HG03064 (cell line): ENCODE results near the gene NKTR.
"Not testable (repeated sequence)": the region's sequence is repeated elsewhere in the genome, so short reads cannot be mapped to it uniquely, and the experiment has no call there.

Source experiments
- ATAC-seq: cut with Tn5 transposase; IDR thresholded peaks from one replicate; pipeline ENCODE4 v1.9.1; 2021; ENCODE audit warnings: low read depth; ENCODE audit not compliant: unreplicated experiment

The NKTR gene

DNA sequence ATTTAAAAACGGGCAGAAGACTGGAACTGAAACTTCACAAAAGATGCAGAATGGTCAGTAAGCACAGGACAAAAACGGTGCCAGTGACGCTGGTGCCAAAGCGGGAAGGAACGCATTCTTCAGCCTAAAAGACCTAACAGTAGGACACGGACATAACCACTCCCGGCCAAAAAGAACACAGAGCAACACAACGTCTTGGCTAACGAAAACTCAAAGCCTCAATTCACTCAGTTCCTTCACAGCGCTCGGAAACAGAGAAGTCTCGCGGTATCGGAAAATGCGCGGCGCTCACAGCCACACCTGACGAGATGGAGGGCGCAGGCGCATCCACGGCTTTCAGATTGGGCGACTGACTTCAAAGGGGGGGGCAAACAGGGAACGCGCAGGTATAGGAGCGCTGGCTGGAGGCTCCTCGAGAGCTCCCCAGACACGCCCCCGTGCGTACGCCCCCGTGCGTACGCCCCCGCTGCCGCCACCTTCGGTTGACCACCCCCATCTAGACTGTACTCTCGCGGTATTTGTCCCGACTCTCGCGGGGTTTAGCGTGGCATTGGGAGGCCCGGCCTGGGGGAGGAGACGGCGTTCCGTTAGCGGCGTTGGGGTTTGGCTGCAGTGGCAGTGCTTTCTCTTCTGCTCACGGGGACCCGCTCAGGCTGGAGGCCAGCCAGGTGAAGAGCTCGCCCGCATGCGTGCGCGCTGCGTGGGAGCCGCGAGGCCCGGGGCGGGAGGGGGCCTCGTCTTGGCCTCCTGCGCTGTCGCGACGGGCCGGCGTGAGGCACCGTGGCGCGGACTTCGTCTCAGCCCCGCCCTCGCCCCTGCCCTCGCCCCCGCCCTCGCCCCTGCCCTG is at the start of gene NKTR:
NKTR (plus strand) TSS at position 576 of the 847 bp plus-strand sequence. CDS start 321 bp downstream, outside the sequence.
- peak; percentile 87 for ATAC-seq

GRCh38 chr3:42552830-42553229 is 47.7 kb upstream of the NKTR start:
- ATAC-seq, result no peak

DNA sequence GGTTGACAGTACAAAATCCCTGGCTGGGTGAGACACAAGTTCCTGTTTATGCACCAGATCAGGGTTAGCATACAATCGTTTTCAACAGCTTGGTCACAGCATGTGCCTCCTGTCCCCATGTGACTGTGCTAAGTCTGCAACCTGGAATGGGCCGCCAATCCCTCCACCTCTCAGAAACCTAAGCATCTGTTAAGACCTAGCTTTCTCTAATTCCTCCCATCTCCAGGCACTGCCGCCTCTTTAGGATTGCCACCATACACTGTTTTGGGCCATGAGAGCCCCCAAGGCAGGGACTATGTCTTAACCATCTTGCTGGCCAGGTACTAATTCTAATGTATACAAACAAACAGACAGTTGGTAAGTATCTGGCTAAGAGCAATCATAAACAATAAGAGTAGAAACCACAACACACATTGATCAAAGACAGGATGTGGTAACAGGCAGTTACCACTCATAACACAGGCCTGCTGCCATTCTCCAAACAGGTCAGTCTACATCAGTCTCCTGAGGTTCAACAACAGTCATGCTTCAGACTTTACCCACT is 44.3 kb upstream of the NKTR start:
- ATAC-seq, result no peak

DNA sequence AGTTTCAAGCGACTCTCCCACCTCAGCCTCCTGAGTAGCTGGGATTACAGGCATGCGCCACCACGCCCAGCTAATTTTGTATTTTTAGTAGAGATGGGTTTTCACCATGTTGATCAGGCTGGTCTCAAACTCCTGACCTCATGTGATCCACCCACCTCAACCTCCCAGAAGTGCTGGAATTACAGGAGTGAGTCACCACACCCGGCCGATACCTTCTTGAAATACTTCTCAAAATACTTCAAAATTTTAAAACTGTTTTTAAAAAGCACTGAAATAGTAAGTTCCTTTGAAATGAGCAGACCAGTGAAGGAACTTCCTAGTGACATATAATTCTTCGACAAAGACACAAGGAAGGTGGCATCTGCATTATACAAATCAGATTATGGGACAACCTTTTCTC is 43.7 kb upstream of the NKTR start:
- ATAC-seq, result not testable (repeated sequence)

DNA sequence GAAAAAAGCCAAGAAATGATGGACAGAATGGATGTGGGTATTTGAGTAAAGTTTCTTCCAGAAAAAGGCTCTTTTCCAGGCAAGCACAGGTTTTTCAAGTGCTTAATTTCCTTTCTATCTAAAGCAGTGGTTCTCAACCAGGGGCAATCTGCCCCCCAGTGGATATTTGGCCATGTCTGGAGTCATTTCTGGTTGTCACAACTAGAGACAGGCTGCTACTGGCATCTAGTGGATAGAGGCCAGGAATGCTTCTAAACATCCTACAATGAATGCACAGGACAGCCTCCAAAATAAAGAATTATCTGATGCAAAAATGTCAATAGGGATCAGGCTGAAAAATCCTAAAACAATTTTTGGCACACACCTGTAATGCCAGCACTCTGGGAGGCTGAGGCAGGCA is 42.6 kb upstream of the NKTR start:
- ATAC-seq, result no peak

DNA sequence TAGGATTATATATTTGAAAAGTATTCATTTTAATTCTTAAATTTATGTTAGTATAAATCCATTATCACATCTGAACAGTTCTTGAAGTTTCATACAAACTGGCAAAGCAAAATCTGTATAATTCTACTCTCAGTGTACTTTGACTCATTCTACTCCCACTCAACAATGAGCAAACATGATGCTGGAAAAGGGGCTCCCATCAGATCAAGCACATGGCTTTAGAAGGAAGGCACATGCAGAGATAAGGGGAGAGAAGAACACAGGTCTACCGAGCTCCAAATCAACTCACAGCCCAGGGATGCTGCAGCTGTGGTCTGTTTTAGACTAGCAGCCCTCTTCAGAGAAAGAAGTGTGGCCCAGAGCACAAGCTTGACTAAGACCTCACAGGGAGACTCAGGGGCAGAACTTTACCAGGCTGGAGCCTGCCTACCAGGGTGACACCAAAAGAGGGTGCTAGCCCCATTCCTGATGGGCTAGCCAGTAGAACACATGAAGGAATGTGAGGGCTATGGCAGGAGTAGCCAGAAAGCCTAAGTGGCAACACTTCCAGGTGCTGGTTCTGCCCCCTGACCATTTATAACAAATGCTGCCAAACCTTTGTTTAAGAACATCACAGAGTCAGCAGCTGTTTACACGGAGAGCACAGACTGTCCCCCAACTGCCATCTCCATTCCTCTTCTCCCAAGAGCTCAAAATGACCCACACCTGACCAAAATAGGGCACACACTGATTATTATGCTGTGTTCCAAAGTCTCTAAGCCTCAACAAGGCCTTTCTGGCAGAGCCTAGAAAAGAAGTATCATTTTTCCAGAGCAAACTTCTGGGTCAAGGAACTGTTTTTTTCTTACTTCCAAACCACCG is 38.2 kb upstream of the NKTR start:
- ATAC-seq, result no peak

GRCh38 chr3:42569593-42570142 is 30.8 kb upstream of the NKTR start:
- no peak for ATAC-seq

DNA sequence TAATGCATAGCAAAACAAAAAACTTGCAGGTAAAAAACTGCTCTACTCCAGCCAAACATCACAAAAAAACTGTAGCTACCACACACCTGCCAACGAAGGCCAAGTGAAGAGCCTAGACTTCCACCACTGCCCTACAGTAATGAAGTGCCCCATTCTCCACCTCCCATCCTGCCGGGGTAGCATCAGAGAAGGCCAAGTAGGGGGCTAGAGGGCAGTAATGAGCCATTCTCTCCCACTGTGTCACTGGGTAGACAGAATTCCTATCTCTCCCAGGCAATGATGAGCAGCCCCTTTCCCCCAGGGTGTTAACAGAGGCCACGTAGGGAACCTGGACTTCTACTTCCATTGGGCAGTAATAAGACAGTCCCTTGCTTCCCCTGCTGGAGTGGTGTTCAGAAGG is 28.2 kb upstream of the NKTR start:
- no peak for ATAC-seq

DNA sequence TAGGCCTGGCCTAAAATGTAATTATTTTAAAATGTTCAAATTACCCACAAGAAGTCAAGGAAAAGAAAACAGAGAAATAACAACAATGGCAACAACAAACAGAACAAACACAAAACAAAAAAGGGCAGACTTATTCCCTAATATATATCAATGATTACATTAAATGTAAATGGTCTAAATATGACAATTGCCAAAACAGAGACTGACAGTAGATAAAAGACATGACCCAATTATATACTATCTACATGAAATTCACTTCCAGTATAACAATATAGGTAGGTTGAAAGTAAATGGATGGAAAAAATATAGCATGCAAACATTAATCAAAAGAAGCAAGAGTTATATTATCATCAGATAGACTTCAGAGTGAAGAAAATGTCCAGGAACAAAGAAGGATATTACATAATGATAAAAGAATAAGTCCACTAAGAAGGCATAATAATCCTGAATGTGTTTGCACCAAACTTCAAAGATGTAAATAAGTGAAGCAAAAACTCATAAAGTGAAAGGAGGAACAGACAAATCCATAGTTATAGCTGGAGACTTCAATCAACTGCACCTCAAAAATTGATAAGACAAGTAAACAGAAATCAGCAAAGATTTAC is 25.2 kb upstream of the NKTR start:
- no peak for ATAC-seq

DNA sequence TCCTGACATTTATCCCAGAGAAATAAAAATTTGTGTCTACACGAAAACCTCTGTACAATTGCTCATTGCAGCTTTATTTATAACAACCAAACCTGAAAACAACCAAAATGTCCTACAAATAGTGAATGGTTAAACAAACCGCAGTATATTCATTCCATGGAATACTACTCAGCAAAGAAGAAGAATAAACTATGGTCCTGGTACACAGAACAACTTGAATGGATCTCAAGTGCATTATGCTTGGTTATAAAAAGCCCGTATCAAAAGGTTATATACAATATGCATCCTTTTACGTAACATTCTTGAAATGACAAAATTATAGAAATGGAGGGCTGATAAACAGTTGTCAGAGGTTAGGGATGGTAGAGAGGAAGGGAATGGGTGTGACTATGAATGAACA is 22.4 kb upstream of the NKTR start:
- ATAC-seq, result no peak

DNA sequence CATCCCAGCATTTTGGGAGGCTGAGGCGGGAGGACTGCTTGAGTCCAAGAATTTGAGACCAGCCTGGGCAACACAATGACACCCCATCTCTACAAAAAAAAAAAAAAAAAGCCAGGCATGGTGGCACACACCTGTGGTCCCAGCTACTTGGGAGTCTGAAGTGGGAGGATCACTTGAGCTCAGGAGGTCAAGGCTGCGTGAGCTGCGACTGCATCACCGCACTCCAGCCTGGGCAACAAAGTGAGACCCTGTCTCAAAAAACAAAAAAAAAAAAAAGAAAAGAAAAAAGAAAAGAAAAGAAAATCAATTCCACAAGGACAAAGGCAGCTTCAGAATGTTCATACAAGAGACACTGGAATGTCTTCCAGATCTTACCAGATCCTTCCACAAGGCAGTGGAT is 21.1 kb upstream of the NKTR start:
- not testable (repeated sequence) for ATAC-seq

GRCh38 chr3:42581400-42581708 is 19.1 kb upstream of the NKTR start:
- no peak for ATAC-seq

DNA sequence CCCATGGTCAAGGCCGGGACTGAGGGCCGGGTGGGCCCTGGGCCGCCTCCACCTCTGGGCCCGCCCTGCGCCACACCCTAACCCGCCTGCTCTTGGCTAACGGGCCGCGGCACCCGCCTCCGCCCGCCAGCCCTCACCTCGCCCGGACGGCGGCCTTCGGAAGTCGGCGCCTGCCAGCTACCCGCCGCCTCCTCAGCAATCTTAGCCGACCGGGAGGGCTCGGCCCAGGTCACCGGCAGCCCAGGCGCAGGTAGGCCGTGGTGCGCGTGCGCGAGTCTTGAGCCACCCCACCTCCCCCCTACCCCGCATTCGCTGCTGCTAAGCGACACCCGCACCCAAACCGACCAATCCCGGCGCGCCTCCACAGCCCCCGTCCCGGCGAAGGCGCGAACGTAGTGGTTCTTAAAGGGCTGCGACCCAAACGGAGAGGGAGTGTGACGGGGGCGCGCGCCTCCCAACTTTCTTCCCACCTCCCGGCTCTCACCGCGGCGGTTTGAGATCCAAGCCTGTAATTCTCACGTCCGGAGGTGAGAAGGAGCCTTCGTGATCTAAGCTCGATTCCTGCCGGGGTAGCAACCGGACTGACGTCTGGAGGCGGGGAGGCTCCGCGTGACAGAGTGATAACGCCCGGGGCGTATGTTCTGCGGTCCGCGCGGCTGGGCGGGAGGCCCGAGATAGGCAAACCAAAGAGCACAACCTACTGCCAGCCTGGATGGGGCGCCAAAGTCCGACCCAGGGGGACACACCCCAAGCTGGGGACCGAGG is 18.6 kb upstream of the NKTR start, which contains the start of gene SEC22C:
SEC22C (minus strand) TSS at position 259 of the 765 bp plus-strand sequence. CDS start 12,921 bp downstream, outside the sequence.
- peak; percentile 89 for ATAC-seq

GRCh38 chr3:42582474-42583070 is 17.9 kb upstream of the NKTR start:
- no peak for ATAC-seq

DNA sequence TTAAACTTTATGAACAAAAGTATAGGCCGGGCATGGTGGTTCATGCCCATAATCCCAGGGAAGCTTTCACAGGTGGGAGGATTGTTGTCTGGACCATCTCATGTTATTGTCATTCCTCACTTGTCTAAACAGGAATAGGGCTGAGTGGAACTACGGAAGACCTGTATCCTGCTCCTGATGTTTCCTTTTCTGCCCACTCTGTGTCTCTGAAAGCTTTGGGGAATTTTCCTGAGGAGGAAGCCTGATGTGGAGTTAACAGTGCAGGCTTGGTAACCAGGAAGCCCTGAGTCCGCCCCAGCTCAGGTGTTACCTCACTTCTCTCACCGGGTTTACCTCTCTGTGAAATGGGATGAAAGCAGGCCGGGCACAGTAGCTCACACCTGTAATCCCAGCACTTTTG is 11.9 kb upstream of the NKTR start:
- ATAC-seq, result no peak

GRCh38 chr3:42589382-42590109 is 10.9 kb upstream of the NKTR start:
- no peak for ATAC-seq

- ATAC-seq, result no peak
Observed at GRCh38 chr3:42590989-42591756, 9.3 kb upstream of the NKTR start.

DNA sequence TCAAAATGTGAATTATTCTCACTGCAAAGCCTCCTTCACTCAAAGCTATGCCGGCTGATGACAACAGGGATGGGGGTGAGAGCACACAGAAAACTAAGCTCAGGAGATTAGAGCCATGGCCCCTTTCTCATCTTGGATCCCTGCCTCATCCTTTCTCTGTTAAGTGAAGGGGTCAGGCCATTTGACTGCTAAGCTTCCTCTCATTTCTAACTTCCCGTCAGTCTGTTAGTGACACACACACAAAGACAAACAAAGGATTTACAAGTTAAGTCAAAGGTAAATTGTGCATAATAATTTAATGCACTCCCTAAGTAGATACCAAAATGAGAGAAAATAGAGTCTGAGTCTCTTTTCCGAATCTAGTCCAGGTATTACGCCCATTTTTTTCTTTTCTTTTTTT is 8.7 kb upstream of the NKTR start:
- no peak for ATAC-seq
